Measurements from ENCODE around the gene RYK. TPM values are rescaled to one million over a fixed set of nuclear protein-coding genes. Genes with fewer than 3 reads are reported as not detected.

The RYK gene
- total RNA-seq, 4 donors from 2014 or later, result 95.2 to 168 (median 108) TPM

GRCh38 chr3:134146666-134147065, 104.0 kb downstream of the RYK start:
- intact Hi-C loops (cut with DNase I), result no loop called here
- no peaks in the 10 kb centered on the region for H3K27me3 ChIP-seq

DNA sequence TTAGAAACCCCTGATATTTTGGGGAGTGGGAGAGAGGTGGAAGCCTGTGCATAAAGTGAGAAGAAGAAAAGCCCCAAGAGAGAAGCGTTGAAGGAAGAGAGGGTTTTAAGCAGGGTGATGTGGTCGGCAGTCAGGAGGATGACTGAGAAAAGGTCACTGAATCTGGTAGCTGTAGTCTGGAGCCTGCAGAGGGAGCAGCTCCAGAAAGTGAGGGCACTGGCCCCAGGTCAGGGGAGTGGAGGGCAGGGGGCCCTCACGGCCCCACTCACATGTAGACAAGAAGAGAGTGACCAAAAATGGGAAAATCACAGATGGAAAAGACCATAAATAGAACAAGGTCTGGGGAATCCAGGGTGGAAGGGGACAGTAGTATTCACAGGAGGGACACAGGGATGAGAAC, 105.5 kb downstream of the RYK start:
- H3K27me3 ChIP-seq, result no peaks in the 10 kb centered on the region
- 64 to 66% methylated on average over 3 of the region's 3 CpGs for WGBS, 2 donors

More at GRCh38 chr3:134146666-134147065, 104.0 kb downstream of the RYK start:
- no peak for TF ChIP-seq POLR2A (IDR thresholded peaks at IDR 0.05)
- TF ChIP-seq CTCF (IDR thresholded peaks at IDR 0.05), result no peak
- Histone ChIP-seq H3K36me3 (peaks cover 0 to 3% of the 10 kb centered on the region in 2 donors), H3K4me3 (replicated peaks in 1 of 3) (no peak overlapping the region), H3K9me3 (no peaks in the 10 kb centered on the region), H3K27ac (no peak overlapping the region), H3K4me1 (no peaks in the 10 kb centered on the region)
- no peak for DNase-seq

GRCh38 chr3:134144694-134145093, 106.0 kb downstream of the RYK start:
- H3K4me3 ChIP-seq (replicated peaks in 1 of 3), result no peak overlapping the region
- H3K27ac ChIP-seq, result peak overlapping the region in 2 of 3 donors; percentile 45 to 56
- WGBS, 2 donors, result 57 to 61% methylated on average over 3 of the region's 3 CpGs
- no peaks in the 10 kb centered on the region for H3K36me3 ChIP-seq
- intact Hi-C loops (cut with DNase I), result no loop called here
- no peaks in the 10 kb centered on the region for H3K27me3 ChIP-seq
- no peaks in the 10 kb centered on the region for H3K9me3 ChIP-seq
- DNase-seq, result no peak
- H3K4me1 ChIP-seq, result no peaks in the 10 kb centered on the region
- no peak for TF ChIP-seq CTCF (IDR thresholded peaks at IDR 0.05)
- TF ChIP-seq POLR2A (IDR thresholded peaks at IDR 0.05), result no peak

More for the DNA sequence above, 105.5 kb downstream of the RYK start:
- intact Hi-C loops (cut with DNase I), result no loop called here
- no peaks in the 10 kb centered on the region for H3K4me1 ChIP-seq
- DNase-seq, result no peak
- TF ChIP-seq POLR2A (IDR thresholded peaks at IDR 0.05) (no peak), CTCF (IDR thresholded peaks at IDR 0.05) (no peak)
- no peak overlapping the region for H3K4me3 ChIP-seq (replicated peaks in 1 of 3)
- peak overlapping the region in 1 of 3 donors; percentile 56 for H3K27ac ChIP-seq
- H3K36me3 ChIP-seq, result no peaks in the 10 kb centered on the region
- H3K9me3 ChIP-seq, result no peaks in the 10 kb centered on the region

DNA sequence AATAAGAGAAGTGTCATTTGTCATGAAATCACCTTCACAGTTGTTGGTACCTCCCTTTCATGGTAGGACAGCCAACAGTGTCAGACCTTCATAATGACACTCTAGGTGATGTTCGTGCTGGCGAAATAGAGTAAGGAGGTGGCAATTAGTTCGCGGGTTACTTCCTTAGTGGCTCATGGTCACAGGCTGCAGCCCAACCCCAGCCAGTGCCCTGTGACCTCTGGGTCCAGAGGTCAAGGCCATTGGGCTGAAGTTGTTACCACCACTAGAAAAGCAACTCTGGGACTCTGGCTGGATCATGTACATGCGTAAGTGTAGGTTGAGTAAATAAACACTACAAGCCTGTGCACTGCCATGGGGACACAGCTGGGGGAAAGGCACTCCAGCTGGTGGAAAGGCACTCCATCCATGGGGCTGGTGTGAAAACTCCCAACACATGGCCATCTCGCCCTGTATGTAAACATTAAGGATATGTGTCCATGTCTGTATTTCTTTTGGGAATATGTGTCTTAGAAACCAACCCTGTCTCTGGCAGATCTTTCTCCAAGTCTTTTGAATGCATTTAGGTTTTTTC, 106.7 kb downstream of the RYK start:
- DNase-seq, result no peak
- 80 to 91% methylated on average over 6 of the region's 6 CpGs for WGBS, 2 donors
- Histone ChIP-seq H3K4me1 (no peaks in the 10 kb centered on the region), H3K36me3 (no peaks in the 10 kb centered on the region), H3K27me3 (no peaks in the 10 kb centered on the region), H3K9me3 (no peaks in the 10 kb centered on the region), H3K27ac (peak overlapping the region in 2 of 3 donors; percentile 43 to 45), H3K4me3 (replicated peaks in 1 of 3) (no peak overlapping the region)
- no peak for TF ChIP-seq POLR2A (IDR thresholded peaks at IDR 0.05)
- no peak for TF ChIP-seq CTCF (IDR thresholded peaks at IDR 0.05)
- intact Hi-C loops (cut with DNase I), result no loop called here

DNA sequence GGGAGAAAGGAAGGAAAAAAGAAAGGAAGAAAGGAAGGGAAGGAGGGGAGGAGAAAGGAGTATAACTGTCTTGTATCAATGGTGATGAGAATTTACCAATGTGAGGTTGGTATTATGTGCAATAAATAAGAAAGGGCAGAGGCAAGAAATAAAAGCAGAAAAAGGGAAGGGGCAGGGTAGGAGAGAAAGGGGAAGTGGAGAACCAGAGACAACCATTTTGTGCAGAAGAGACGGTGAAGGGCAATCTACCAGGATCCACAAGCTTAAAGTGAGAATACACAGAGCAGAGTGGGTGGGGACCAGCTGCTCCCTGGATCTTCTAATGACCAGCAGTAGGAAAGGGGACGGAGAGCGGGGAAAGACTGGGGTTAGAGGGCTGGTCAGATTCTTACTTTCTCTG, 114.1 kb downstream of the RYK start:
- no peak for TF ChIP-seq POLR2A (IDR thresholded peaks at IDR 0.05)
- no peak for TF ChIP-seq CTCF (IDR thresholded peaks at IDR 0.05)

More for the DNA sequence above, 114.1 kb downstream of the RYK start:
- H3K36me3 ChIP-seq, result no peaks in the 10 kb centered on the region
- intact Hi-C loops (cut with DNase I), result no loop called here
- H3K27ac ChIP-seq, result no peak overlapping the region
- DNase-seq, result no peak
- no peak overlapping the region for H3K4me3 ChIP-seq (replicated peaks in 1 of 3)
- H3K4me1 ChIP-seq, result no peaks in the 10 kb centered on the region
- no peaks in the 10 kb centered on the region for H3K9me3 ChIP-seq
- WGBS, 2 donors, result 90% methylated on average over 3 of the region's 3 CpGs
- no peaks in the 10 kb centered on the region for H3K27me3 ChIP-seq
